Measurements from ENCODE around the gene TUSC2. TPM values are rescaled to one million over a fixed set of nuclear protein-coding genes. Genes with fewer than 3 reads are reported as not detected.
"Not testable (repeated sequence)": the region's sequence is repeated elsewhere in the genome, so short reads cannot be mapped to it uniquely, and the experiment has no call there.

The TUSC2 gene
- total and polyA plus RNA-seq, 2 experiments from 2014 or later: 30.0 to 45.6 TPM

- Histone ChIP-seq H3K9me2 (replicated peaks; ENCODE audit: insufficient read depth) (no peaks in the 10 kb centered on the region), H4K20me1 (ENCODE audit: insufficient read depth, poor library complexity, severe bottlenecking) (peaks cover 3% of the 10 kb centered on the region), H3K79me2 (peaks cover 38% of the 10 kb centered on the region), H2AFZ (no peak overlapping the region), H3K4me3 (no peak overlapping the region), H3K4me2 (peak overlapping the region; percentile 61), H3K36me3 (replicated peaks; ENCODE audit: insufficient read depth, low read depth) (no peaks in the 10 kb centered on the region), H3K9me3 (ENCODE audit: low read depth) (no peaks in the 10 kb centered on the region), H3K4me1 (ENCODE audit: insufficient read depth) (peaks cover 37% of the 10 kb centered on the region), H3K27ac (peak overlapping the region; percentile 91), H3K27me3 (no peaks in the 10 kb centered on the region)
- WGBS (ENCODE audit: low lambda C conversion rate, missing lambda C conversion rate): 47% methylated on average over 9 of the region's 9 CpGs
- peak; percentile 91 for DNase-seq (ENCODE audit: low spot score)
- TF ChIP-seq CTCF (IDR thresholded peaks at IDR 0.05; ENCODE audit: poor library complexity) (no peak), EZH2 (IDR thresholded peaks at IDR 0.05; ENCODE audit: borderline replicate concordance) (no peak), EZH2phosphoT487 (IDR thresholded peaks at IDR 0.05; ENCODE audit: low read depth, severe bottlenecking, unreplicated experiment) (no peak)
Measured at GRCh38 chr3:50316657-50317242, 11.3 kb downstream of the TUSC2 start.

- Histone ChIP-seq H4K20me1 (ENCODE audit: insufficient read depth, poor library complexity, severe bottlenecking) (peaks cover 3% of the 10 kb centered on the region), H3K27me3 (no peaks in the 10 kb centered on the region), H3K4me1 (ENCODE audit: insufficient read depth) (peaks cover 30% of the 10 kb centered on the region), H3K9me3 (ENCODE audit: low read depth) (no peaks in the 10 kb centered on the region), H3K9me2 (replicated peaks; ENCODE audit: insufficient read depth) (no peaks in the 10 kb centered on the region), H3K27ac (no peak overlapping the region), H3K79me2 (peaks cover 28% of the 10 kb centered on the region), H3K36me3 (replicated peaks; ENCODE audit: insufficient read depth, low read depth) (no peaks in the 10 kb centered on the region), H3K4me2 (no peak overlapping the region), H2AFZ (no peak overlapping the region), H3K4me3 (no peak overlapping the region)
- WGBS (ENCODE audit: low lambda C conversion rate, missing lambda C conversion rate): 96% methylated on average over 4 of the region's 4 CpGs
- no peak for DNase-seq (ENCODE audit: low spot score)
- no peak for TF ChIP-seq CTCF (IDR thresholded peaks at IDR 0.05; ENCODE audit: poor library complexity)
- TF ChIP-seq EZH2phosphoT487 (IDR thresholded peaks at IDR 0.05; ENCODE audit: low read depth, severe bottlenecking, unreplicated experiment): no peak
- no peak for TF ChIP-seq EZH2 (IDR thresholded peaks at IDR 0.05; ENCODE audit: borderline replicate concordance)
Measured at GRCh38 chr3:50314816-50315215, 13.2 kb downstream of the TUSC2 start.

GRCh38 chr3:50314342-50314741 lies 13.7 kb downstream of the TUSC2 start:
- H3K9me2 ChIP-seq (replicated peaks; ENCODE audit: insufficient read depth): no peaks in the 10 kb centered on the region
- H3K4me3 ChIP-seq: no peak overlapping the region
- no peak overlapping the region for H3K4me2 ChIP-seq
- WGBS (ENCODE audit: low lambda C conversion rate, missing lambda C conversion rate): 90% methylated on average over 3 of the region's 3 CpGs
- no peak overlapping the region for H2AFZ ChIP-seq
- peaks cover 3% of the 10 kb centered on the region for H4K20me1 ChIP-seq (ENCODE audit: insufficient read depth, poor library complexity, severe bottlenecking)
- no peak for TF ChIP-seq CTCF (IDR thresholded peaks at IDR 0.05; ENCODE audit: poor library complexity)
- no peak for TF ChIP-seq EZH2 (IDR thresholded peaks at IDR 0.05; ENCODE audit: borderline replicate concordance)
- no peak for TF ChIP-seq EZH2phosphoT487 (IDR thresholded peaks at IDR 0.05; ENCODE audit: low read depth, severe bottlenecking, unreplicated experiment)
- no peak for DNase-seq (ENCODE audit: low spot score)
- H3K79me2 ChIP-seq: peaks cover 23% of the 10 kb centered on the region
- no peaks in the 10 kb centered on the region for H3K27me3 ChIP-seq
- H3K9me3 ChIP-seq (ENCODE audit: low read depth): no peaks in the 10 kb centered on the region
- H3K4me1 ChIP-seq (ENCODE audit: insufficient read depth): peaks cover 26% of the 10 kb centered on the region
- no peaks in the 10 kb centered on the region for H3K36me3 ChIP-seq (replicated peaks; ENCODE audit: insufficient read depth, low read depth)
- no peak overlapping the region for H3K27ac ChIP-seq

GRCh38 chr3:50312041-50312440 lies 16.0 kb downstream of the TUSC2 start:
- H3K4me2 ChIP-seq; H3K4me1 ChIP-seq (ENCODE audit: insufficient read depth); H3K27ac ChIP-seq; H3K79me2 ChIP-seq; H3K36me3 ChIP-seq (replicated peaks; ENCODE audit: insufficient read depth, low read depth); H3K9me2 ChIP-seq (replicated peaks; ENCODE audit: insufficient read depth); DNase-seq (ENCODE audit: low spot score); H4K20me1 ChIP-seq (ENCODE audit: insufficient read depth, poor library complexity, severe bottlenecking); H3K9me3 ChIP-seq (ENCODE audit: low read depth); H3K27me3 ChIP-seq; H3K4me3 ChIP-seq; H2AFZ ChIP-seq: not testable (repeated sequence)
- WGBS (ENCODE audit: low lambda C conversion rate, missing lambda C conversion rate): 96% methylated on average over 15 of the region's 32 CpGs

Measured in hepatocyte (in vitro differentiated cells).